Bronchial smooth muscle cell (primary cell): ENCODE measurements around the gene AP1AR. TPM values are rescaled to one million over a fixed set of nuclear protein-coding genes. Genes with fewer than 3 reads are reported as not detected.

Experiments
- total RNA-seq: library from RNA; depleted of rRNA; stranded (reverse); fragments of >200 nt; gene quantifications from 2 replicates; pipeline ENCODE4 v1.2.1, GENCODE V29; 2014

Gene AP1AR
- total RNA-seq: 15.8 and 19.9 TPM in 2 replicates

GRCh38 chr4:112231779-112232713 is at the start of gene AP1AR:
Gene AP1AR, plus strand, starts transcription at chr4:112231787. Its CDS starts 305 bp downstream, at chr4:112232092.

GRCh38 chr4:112296949-112297880 is 65.6 kb downstream of the AP1AR start, which contains the start of gene ALPK1:
Gene ALPK1, plus strand, starts transcription at chr4:112297369.

Other genes starting within 250 kb of the AP1AR start
- gene FAM241A, start 86.3 kb upstream of the AP1AR start, total RNA-seq: 0.69 and 0.79 TPM in 2 replicates
- 2.0 and 2.4 TPM in 2 replicates for gene TIFA, start 54.1 kb downstream of the AP1AR start, total RNA-seq
- 16.6 and 20.6 TPM in 2 replicates for gene ALPK1, start 65.6 kb downstream of the AP1AR start, total RNA-seq